DND-41 (cell line): Measurements from ENCODE around the gene MAMSTR.
"Not testable (repeated sequence)": the region's sequence is repeated elsewhere in the genome, so short reads cannot be mapped to it uniquely, and the experiment has no call there.

Source experiments
- ATAC-seq: fragments of 200-7000 bp; cut with Tn5 transposase; 3 replicates; pipeline ENCODE4 v1.9.1; 2021; ENCODE audit warnings: low read depth; ENCODE audit not compliant: insufficient read depth
- DNase-seq: peaks from one replicate; pipeline ENCODE4 v3.0.0-alpha.2; 2020
- H2AFZ ChIP-seq: 2 replicates; pipeline ENCODE4 v1.6.0; 2012; ENCODE audit warnings: low read depth, low read length
- H3K27ac ChIP-seq: 2 replicates; pipeline ENCODE4 v1.5.1; 2012; ENCODE audit warnings: low read length, inconsistent platforms
- H3K27me3 ChIP-seq: fragments of 200-600 bp; sonication (generic); 2 replicates; pipeline ENCODE4 v1.6.0; 2012; ENCODE audit warnings: low read length, mild to moderate bottlenecking, inconsistent platforms; ENCODE audit not compliant: insufficient read depth, poor library complexity
- H3K36me3 ChIP-seq: 2 replicates; pipeline ENCODE4 v1.5.1; 2012; ENCODE audit warnings: low read length, inconsistent platforms; ENCODE audit not compliant: insufficient read depth
- H3K4me1 ChIP-seq: 2 replicates; pipeline ENCODE4 v1.5.1; 2012; ENCODE audit warnings: mild to moderate bottlenecking, low read length; ENCODE audit not compliant: insufficient read depth
- H3K4me2 ChIP-seq: 2 replicates; pipeline ENCODE4 v1.6.0; 2012; ENCODE audit warnings: mild to moderate bottlenecking, moderate library complexity, low read length, inconsistent platforms; ENCODE audit not compliant: insufficient read depth
- H3K4me3 ChIP-seq, 2 experiments: fragments of 200-600 bp in 1 of 2; shearing (Covaris generic) in 1 of 2; 2 replicates each; pipeline ENCODE4 v1.5.1; 2012 to 2016; ENCODE audit warnings: inconsistent platforms in 2 of 2, low read length in 2 of 2, mild to moderate bottlenecking in 2 of 2, low read depth in 1 of 2, moderate library complexity in 1 of 2
- H3K79me2 ChIP-seq: 2 replicates; pipeline ENCODE4 v1.6.0; 2012; ENCODE audit warnings: low read length, inconsistent platforms; ENCODE audit not compliant: insufficient read depth
- H3K9ac ChIP-seq: 2 replicates; pipeline ENCODE4 v1.6.0; 2012; ENCODE audit warnings: low read depth, mild to moderate bottlenecking, inconsistent platforms, low read length, moderate library complexity
- H3K9me3 ChIP-seq: 2 replicates; pipeline ENCODE4 v1.5.1; 2012; ENCODE audit warnings: low read length, moderate library complexity, mild to moderate bottlenecking, inconsistent platforms; ENCODE audit not compliant: insufficient read depth, severe bottlenecking
- H4K20me1 ChIP-seq: 2 replicates; pipeline ENCODE4 v1.6.0; 2012; ENCODE audit warnings: low read length; ENCODE audit not compliant: insufficient read depth
- EZH2 ChIP-seq: IDR thresholded peaks from 3 replicates; pipeline ENCODE4 v1.6.1; 2012; ENCODE audit warnings: borderline replicate concordance, low read depth, mild to moderate bottlenecking, moderate library complexity, low read length, inconsistent platforms; ENCODE audit not compliant: severe bottlenecking
- TF ChIP-seq, protein P1 (sequence below): IDR thresholded peaks from 2 replicates; pipeline ENCODE4 v1.5.1; 2012; ENCODE audit warnings: borderline replicate concordance, low read length, moderate library complexity, mild to moderate bottlenecking; ENCODE audit not compliant: poor library complexity, severe bottlenecking; ENCODE audit errors: extremely low read depth

The MAMSTR gene, protein sequence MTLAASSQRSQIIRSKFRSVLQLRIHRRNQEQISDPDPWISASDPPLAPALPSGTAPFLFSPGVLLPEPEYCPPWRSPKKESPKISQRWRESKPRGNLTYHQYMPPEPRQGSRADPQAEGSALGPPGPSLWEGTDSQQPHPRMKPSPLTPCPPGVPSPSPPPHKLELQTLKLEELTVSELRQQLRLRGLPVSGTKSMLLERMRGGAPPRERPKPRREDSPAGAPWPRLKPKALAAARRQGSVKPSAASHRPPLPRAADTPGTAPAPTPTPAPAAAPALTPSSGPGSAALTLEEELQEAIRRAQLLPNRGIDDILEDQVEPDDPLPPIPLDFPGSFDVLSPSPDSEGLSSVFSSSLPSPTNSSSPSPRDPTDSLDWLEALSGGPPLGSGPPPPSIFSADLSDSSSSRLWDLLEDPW

DNA sequence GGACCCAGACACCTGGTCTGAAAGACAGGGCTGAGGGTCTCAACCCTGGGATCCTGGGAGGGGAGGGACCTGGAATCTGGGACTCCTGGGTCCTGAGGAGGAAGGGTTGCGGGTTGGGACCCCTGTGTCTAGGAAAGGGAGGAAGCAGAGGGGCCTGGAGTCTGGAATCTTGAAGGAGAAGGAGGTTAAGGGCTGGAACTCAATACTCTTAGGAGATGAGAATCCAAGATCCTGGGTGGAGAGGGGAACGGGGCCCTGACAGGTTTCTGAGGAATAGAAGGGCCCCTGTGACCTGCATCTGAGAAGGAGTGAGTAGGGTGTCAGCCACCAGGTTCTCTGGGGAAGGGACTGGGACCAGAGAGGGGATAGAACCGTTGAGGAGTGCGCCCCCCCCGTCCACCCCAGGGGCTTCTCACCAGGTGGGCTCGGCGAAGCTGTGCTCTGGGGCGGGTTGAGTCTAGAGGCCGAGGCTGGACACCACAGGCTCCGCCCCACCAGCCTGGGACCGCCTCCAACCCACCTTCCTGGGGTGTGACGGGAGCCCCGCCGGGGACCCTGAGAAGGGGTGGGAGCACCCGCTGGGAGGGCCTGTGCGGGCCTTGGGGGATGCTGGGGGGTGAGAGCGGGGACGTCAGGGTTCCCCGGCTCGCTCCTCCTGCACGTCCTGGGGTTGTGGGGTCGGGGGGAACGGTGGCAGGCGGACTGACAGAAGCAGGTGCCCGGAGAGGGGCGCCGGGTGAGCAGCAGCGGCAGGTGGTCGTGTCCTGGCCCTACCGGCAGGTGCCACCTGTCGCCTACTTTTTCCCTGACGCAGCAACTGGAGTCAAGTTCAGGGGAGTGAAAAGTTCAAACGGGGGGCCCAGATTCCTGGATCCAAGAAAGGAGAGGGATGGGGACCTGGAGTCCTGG is at the start of gene MAMSTR:
Gene MAMSTR (minus strand): TSS at position 463 of the 909 bp plus-strand sequence. CDS start 694 bp downstream, outside the sequence.
- Histone ChIP-seq H3K9me3 (no peaks in the 10 kb centered on the region), H3K4me3 (peak within 1 kb of the TSS; percentile 3 to 60; a peak in 3 of 4 replicates), H4K20me1 (no peaks in the 10 kb centered on the region), H3K9ac (peak within 1 kb of the TSS; percentile 60), H3K36me3 (no peaks in the 10 kb centered on the region), H3K27ac (peak within 1 kb of the TSS; percentile 83), H2AFZ (peak within 1 kb of the TSS; percentile 72), H3K4me1 (peaks cover 32% of the 10 kb centered on the region), H3K79me2 (peaks cover 9% of the 10 kb centered on the region), H3K4me2 (peak within 1 kb of the TSS; percentile 77), H3K27me3 (no peaks in the 10 kb centered on the region)
- TF ChIP-seq, protein P1, sequence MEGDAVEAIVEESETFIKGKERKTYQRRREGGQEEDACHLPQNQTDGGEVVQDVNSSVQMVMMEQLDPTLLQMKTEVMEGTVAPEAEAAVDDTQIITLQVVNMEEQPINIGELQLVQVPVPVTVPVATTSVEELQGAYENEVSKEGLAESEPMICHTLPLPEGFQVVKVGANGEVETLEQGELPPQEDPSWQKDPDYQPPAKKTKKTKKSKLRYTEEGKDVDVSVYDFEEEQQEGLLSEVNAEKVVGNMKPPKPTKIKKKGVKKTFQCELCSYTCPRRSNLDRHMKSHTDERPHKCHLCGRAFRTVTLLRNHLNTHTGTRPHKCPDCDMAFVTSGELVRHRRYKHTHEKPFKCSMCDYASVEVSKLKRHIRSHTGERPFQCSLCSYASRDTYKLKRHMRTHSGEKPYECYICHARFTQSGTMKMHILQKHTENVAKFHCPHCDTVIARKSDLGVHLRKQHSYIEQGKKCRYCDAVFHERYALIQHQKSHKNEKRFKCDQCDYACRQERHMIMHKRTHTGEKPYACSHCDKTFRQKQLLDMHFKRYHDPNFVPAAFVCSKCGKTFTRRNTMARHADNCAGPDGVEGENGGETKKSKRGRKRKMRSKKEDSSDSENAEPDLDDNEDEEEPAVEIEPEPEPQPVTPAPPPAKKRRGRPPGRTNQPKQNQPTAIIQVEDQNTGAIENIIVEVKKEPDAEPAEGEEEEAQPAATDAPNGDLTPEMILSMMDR = no peak
- no peak for TF ChIP-seq EZH2
- ATAC-seq (no peak), DNase-seq (no peak)

DNA sequence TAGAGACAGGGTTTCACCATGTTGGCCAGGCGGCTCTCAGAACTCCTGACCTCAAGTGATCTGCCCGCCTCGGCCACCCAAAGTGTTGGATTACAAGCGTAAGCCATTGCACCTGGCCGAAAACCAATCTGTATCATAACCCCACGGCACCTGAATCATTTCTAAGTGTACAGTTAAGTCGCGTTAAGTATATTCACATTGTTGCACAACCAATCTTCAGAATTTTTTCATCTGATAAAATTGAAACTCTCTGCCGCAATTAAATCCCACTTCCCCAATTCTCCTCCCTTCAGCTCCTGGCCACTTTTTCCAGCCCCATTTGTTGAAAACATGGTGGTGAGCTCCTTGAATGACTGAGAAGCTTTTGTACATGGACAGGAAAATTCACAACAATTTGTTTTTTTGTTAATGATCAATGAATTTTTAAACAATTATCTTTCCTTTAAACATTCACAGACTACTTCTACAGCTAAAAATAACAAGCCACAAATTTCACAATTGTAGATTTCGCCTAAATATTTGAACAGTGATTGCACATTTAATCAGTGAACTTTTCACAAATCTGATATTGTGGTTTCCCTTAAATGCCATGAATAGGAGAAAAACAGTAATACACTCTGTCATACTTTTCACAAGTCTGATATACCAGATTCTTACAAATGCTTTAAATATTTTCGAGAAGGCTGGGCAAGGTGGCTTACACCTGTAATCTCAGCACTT is 49.6 kb upstream of the MAMSTR start:
- H3K27me3 ChIP-seq = no peaks in the 10 kb centered on the region
- H3K4me2 ChIP-seq = no peak overlapping the region

DNA sequence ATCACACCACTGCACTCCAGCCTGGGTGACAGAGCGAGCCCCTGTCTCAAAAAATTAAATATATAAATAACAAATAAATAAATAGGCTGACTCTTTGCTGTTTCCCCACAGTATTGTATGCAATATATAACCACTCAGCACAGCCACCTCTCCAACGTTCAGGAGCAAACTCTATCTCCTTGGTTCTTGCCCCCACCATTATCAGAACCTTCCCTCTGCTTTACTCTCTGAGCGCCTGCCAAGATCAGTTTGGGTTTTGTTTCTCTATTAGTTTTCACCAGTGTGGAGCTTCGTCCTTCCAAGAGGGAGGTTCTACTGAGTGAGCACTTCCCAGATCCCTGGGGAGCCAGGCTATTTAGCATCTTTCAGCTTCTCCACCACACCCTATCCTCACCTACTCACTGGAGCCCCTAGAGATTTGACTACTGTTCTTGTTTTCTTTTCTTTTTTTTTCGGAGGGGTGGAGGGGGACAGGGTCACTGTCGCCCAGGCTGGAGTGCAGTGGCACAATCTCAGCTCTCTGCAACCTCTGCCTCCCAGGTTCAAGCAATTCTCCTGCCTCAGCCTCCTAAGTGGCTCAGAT is 48.7 kb upstream of the MAMSTR start:
- H3K27ac ChIP-seq, H3K36me3 ChIP-seq, H4K20me1 ChIP-seq, H3K4me1 ChIP-seq, H3K27me3 ChIP-seq, H2AFZ ChIP-seq, H3K9ac ChIP-seq, ATAC-seq, DNase-seq, H3K4me3 ChIP-seq, H3K9me3 ChIP-seq, H3K4me2 ChIP-seq, H3K79me2 ChIP-seq: not testable (repeated sequence)

More for the DNA sequence above, 49.6 kb upstream of the MAMSTR start:
- H3K4me3 ChIP-seq = no peak overlapping the region
- H3K9me3 ChIP-seq = no peaks in the 10 kb centered on the region
- H3K36me3 ChIP-seq = no peaks in the 10 kb centered on the region
- no peak overlapping the region for H3K27ac ChIP-seq
- no peak for ATAC-seq
- DNase-seq = no peak
- TF ChIP-seq, protein P1 = no peak
- TF ChIP-seq EZH2 = no peak
- no peaks in the 10 kb centered on the region for H3K4me1 ChIP-seq
- no peak overlapping the region for H3K9ac ChIP-seq
- no peak overlapping the region for H2AFZ ChIP-seq
- no peaks in the 10 kb centered on the region for H3K79me2 ChIP-seq
- no peaks in the 10 kb centered on the region for H4K20me1 ChIP-seq

DNA sequence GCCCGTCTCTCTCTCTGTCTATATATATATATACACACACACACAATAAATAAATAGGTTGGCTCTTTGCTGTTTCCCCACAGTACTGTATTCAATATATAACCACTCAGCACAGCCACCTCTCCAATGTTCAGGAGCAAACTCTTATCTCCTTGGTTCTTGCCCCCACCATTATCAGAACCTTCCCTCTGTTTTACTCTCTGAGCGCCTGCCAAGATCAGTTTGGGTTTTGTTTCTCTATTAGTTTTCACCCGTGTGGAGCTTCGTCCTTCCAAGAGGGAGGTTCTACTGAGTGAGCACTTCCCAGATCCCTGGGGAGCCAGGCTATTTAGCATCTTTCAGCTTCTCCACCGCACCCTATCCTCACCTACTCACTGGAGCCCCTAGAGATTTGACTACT is 46.3 kb upstream of the MAMSTR start:
- H3K9me3 ChIP-seq, H3K27me3 ChIP-seq, DNase-seq, H3K36me3 ChIP-seq, H3K4me3 ChIP-seq, H3K4me2 ChIP-seq, ATAC-seq, H3K79me2 ChIP-seq, H4K20me1 ChIP-seq, H3K4me1 ChIP-seq, H3K9ac ChIP-seq, H2AFZ ChIP-seq, H3K27ac ChIP-seq: not testable (repeated sequence)
